Vagina (tissue), 2 donors: Measurements from ENCODE around the gene HSF5.

Experiments used
- CTCF ChIP-seq, 3 experiments: fragments of 450-650 bp in 2 of 3; fragments of 200-600 bp in 1 of 3; sonication (generic) in 1 of 3; IDR thresholded peaks; one replicate each; pipeline ENCODE4 v1.5.1; 2017 to 2019; ENCODE audit warnings: antibody characterized with exemption in 3 of 3, mild to moderate bottlenecking in 2 of 3, moderate library complexity in 2 of 3
- POLR2A ChIP-seq, 2 donors: fragments of 450-650 bp; IDR thresholded peaks; one replicate each; pipeline ENCODE4 v1.6.1; 2017; ENCODE audit warnings: antibody characterized with exemption in 2 of 2, mild to moderate bottlenecking in 2 of 2, moderate library complexity in 2 of 2
- POLR2AphosphoS5 ChIP-seq, 2 donors: sonication (generic); formaldehyde crosslinking; IDR thresholded peaks; one replicate each; pipeline ENCODE4 v1.9.0; 2017; ENCODE audit warnings: antibody characterized with exemption in 2 of 2, mild to moderate bottlenecking in 2 of 2, low read depth in 1 of 2; ENCODE audit not compliant: insufficient read depth in 1 of 2

- no peak for TF ChIP-seq CTCF (IDR thresholded peaks at IDR 0.05)
- TF ChIP-seq POLR2AphosphoS5 (IDR thresholded peaks at IDR 0.05; ENCODE audit: insufficient read depth in 1 of 2, low read depth in 1 of 2) = no peak
- no peak for TF ChIP-seq POLR2A (IDR thresholded peaks at IDR 0.05)
Observed at GRCh38 chr17:58370716-58371115, 117.5 kb downstream of the HSF5 start.
